Kidney epithelial cell (primary cell): ENCODE data around the gene COPZ1. TPM values are rescaled to one million over a fixed set of nuclear protein-coding genes. Genes with fewer than 3 reads are reported as not detected.

Experiments
- DNase-seq: peaks from one replicate; pipeline ENCODE4 v3.0.0-alpha.2; 2010; ENCODE audit warnings: low read depth
- H3K27me3 ChIP-seq: 2 replicates; pipeline ENCODE4 v1.6.0; 2011; ENCODE audit warnings: low read length; ENCODE audit not compliant: control insufficient read depth, insufficient read depth
- H3K36me3 ChIP-seq: 2 replicates; pipeline ENCODE4 v1.5.1; 2011; ENCODE audit warnings: low read length; ENCODE audit not compliant: control insufficient read depth, insufficient read depth
- H3K4me3 ChIP-seq: 2 replicates; pipeline ENCODE4 v1.5.1; 2011; ENCODE audit warnings: low read depth, mild to moderate bottlenecking, control low read depth, low read length
- total RNA-seq: library from RNA; depleted of rRNA; stranded (reverse); fragments of >200 nt; gene quantifications from 2 replicates; pipeline ENCODE4 v1.2.3, GENCODE V29; 2015
- TF ChIP-seq, protein P1 (sequence below): IDR thresholded peaks from 2 replicates; pipeline ENCODE4 v1.5.1; 2011; ENCODE audit warnings: mild to moderate bottlenecking, moderate library complexity, low read length, control low read depth, inconsistent platforms; ENCODE audit not compliant: insufficient read depth, poor library complexity, severe bottlenecking

COPZ1 gene
- total RNA-seq, 1 donor from 2014 or later, result 157 TPM

GRCh38 chr12:54331461-54331860, 6.5 kb downstream of the COPZ1 start:
- no peaks in the 10 kb centered on the region for H3K36me3 ChIP-seq
- TF ChIP-seq, protein P1, sequence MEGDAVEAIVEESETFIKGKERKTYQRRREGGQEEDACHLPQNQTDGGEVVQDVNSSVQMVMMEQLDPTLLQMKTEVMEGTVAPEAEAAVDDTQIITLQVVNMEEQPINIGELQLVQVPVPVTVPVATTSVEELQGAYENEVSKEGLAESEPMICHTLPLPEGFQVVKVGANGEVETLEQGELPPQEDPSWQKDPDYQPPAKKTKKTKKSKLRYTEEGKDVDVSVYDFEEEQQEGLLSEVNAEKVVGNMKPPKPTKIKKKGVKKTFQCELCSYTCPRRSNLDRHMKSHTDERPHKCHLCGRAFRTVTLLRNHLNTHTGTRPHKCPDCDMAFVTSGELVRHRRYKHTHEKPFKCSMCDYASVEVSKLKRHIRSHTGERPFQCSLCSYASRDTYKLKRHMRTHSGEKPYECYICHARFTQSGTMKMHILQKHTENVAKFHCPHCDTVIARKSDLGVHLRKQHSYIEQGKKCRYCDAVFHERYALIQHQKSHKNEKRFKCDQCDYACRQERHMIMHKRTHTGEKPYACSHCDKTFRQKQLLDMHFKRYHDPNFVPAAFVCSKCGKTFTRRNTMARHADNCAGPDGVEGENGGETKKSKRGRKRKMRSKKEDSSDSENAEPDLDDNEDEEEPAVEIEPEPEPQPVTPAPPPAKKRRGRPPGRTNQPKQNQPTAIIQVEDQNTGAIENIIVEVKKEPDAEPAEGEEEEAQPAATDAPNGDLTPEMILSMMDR, result no peak

DNA sequence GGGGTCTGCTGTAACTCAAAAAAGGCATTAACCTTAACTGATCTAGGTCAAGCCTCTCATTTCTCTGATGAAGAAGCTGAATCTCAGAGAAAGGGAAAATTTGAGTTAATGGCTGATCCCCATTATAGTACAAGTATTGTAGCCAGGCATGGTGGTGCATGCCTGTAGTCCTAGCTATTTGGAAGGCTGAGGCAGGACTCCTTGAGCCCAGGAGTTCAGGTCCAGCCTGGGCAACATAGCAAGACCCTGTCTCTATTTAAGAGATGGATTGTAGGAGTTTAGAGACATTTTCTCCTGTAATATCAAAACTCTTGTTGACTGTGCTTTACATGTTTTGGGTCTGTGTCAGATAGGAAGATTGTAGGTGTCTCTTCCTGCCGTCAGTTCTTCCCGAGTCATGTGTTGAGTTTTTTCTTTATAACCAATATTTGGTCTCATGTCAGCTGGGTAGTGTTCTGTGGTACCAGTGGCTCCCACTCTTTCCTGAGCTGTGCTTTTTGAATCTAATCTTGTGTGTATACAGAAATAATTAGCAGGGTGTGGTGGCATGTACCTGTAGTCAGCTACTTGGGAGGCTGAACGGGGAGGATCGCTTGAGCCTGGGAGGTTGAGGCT, 8.6 kb downstream of the COPZ1 start:
- no peak for DNase-seq
- H3K27me3 ChIP-seq, result no peaks in the 10 kb centered on the region
- H3K4me3 ChIP-seq, result no peak overlapping the region
- no peaks in the 10 kb centered on the region for H3K36me3 ChIP-seq
- TF ChIP-seq, protein P1, result no peak

More at GRCh38 chr12:54331461-54331860, 6.5 kb downstream of the COPZ1 start:
- no peak for DNase-seq
- Histone ChIP-seq H3K27me3 (no peaks in the 10 kb centered on the region), H3K4me3 (no peak overlapping the region)

DNA sequence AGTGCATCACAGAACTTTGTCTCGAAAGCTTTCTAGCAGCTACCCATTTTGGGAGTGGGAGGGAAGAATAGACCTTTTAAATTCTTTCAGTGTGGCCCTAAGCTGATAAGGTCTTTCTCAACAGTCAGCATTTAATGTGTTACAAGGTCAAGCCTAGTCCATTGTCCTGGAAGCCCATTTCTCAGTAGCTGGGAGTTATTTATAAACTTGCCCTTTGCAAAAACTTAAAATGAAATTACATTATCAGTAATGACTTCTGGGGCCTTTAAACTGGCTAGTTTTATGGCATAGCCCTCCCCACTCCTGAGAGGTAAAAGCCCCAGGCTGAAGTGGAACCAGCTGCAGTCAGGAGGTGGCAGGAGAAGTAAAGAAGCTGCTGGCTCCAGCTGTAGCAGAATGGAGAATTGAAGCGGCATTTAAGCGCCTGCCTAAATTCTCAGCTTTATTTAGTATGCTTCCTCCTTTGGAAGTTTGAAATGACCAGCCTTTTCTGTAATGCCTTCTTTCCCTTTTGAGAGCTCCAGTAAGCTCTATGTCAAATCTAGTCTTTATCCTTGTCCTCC, 12.4 kb downstream of the COPZ1 start:
- Histone ChIP-seq H3K4me3 (no peak overlapping the region), H3K27me3 (no peaks in the 10 kb centered on the region), H3K36me3 (no peaks in the 10 kb centered on the region)
- TF ChIP-seq, protein P1, result peak; percentile 3
- DNase-seq, result no peak

- no peaks in the 10 kb centered on the region for H3K36me3 ChIP-seq
- no peak overlapping the region for H3K4me3 ChIP-seq
- no peak for DNase-seq
- TF ChIP-seq, protein P1, result no peak
- no peaks in the 10 kb centered on the region for H3K27me3 ChIP-seq
These were observed 13.1 kb downstream of the COPZ1 start for GRCh38 chr12:54337854-54338650.

DNA sequence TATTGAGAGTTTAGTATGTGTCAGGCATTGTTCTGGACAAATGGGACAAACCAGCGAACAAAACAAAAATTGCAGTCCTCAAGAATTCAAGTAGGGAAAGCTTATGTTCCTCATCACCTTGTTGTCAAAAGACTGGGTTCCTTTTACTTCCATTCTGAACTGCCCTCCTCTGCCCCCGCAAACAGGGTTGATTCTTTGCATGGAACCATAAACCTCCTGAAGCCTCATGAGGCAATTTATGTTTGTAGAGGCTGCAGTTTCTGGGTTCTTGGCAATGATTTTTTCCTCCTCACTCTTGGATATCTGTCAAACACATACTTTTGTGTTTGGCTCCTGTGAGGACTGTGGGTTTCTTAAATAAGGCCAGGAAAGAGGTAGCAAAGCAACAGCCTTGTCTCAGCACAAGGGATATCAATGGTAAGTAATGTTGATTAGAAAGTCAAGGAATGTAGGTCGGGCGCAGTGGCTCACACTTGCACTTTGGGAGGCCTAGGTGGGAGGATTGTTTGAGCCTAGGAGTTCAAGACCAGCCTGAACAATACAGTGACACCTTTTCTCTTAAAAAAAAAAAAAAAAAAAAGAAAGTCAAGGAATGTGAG, 13.9 kb downstream of the COPZ1 start:
- H3K36me3 ChIP-seq, result no peaks in the 10 kb centered on the region
- no peaks in the 10 kb centered on the region for H3K27me3 ChIP-seq
- DNase-seq, result no peak
- TF ChIP-seq, protein P1, result no peak
- H3K4me3 ChIP-seq, result no peak overlapping the region
